Subcutaneous abdominal adipose tissue (tissue), 5 donors: ENCODE measurements around the gene ELF4.

ENCODE experiments used
- H3K27ac ChIP-seq: one replicate; pipeline ENCODE4 v1.7.0; 2013; ENCODE audit warnings: low read depth, mild to moderate bottlenecking, inconsistent platforms, low read length, moderate library complexity
- H3K27me3 ChIP-seq, 5 donors: one replicate each; pipeline ENCODE4 v1.7.0; 2013; ENCODE audit warnings: low read length in 5 of 5, inconsistent platforms in 1 of 5; ENCODE audit not compliant: control insufficient read depth in 5 of 5, insufficient read depth in 4 of 5
- H3K36me3 ChIP-seq, 5 donors: one replicate each; pipeline ENCODE4 v1.7.0; 2013; ENCODE audit warnings: low read length in 5 of 5; ENCODE audit not compliant: control insufficient read depth in 5 of 5, insufficient read depth in 5 of 5
- H3K4me1 ChIP-seq, 5 donors: one replicate each; pipeline ENCODE4 v1.7.0; 2013; ENCODE audit warnings: low read length in 5 of 5, mild to moderate bottlenecking in 3 of 5, moderate library complexity in 1 of 5; ENCODE audit not compliant: control insufficient read depth in 5 of 5, insufficient read depth in 5 of 5
- H3K4me3 ChIP-seq, 5 donors: one replicate each; pipeline ENCODE4 v1.7.0; 2013; ENCODE audit warnings: low read length in 5 of 5, low read depth in 1 of 5
- H3K9ac ChIP-seq, 5 donors: one replicate each; pipeline ENCODE4 v1.7.0; 2013; ENCODE audit warnings: low read length in 5 of 5, mild to moderate bottlenecking in 4 of 5, moderate library complexity in 3 of 5
- H3K9me3 ChIP-seq, 5 donors: one replicate each; pipeline ENCODE4 v1.7.0; 2013; ENCODE audit warnings: low read length in 5 of 5; ENCODE audit not compliant: control insufficient read depth in 5 of 5
- donor health status: healthy.
- donor health status: healthy.
- donor health status: healthy.
- donor health status: healthy.
- donor health status: healthy.

The ELF4 gene

DNA sequence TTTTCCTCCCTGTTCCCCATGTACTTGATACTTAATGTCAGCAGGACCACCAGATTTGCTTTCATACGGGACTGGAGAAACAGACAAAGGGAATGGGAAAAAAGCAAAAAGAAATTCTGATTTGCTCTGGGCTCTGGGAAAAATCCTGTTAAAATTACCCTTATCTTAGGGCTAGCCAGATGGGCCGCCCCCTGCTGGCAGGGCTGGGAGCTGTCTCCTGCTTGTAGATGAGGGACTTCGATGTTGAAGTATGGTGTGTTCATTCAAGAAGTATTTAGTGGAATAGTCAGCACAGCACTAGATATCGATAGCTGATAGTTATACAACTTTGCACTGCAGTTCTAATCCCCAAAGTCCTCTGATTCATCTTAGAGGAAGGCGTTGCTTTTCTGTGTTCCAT, 82.1 kb downstream of the ELF4 start:
- peaks cover 0 to 10% (median 2%) of the 10 kb centered on the region in 5 donors for H3K4me1 ChIP-seq
- H3K4me3 ChIP-seq: no peak overlapping the region
- no peak overlapping the region for H3K9ac ChIP-seq
- H3K9me3 ChIP-seq: no peaks in the 10 kb centered on the region
- peaks cover 6 to 51% (median 34%) of the 10 kb centered on the region in 5 donors for H3K36me3 ChIP-seq
- H3K27ac ChIP-seq: no peak overlapping the region
- H3K27me3 ChIP-seq: peaks cover 0 to 7% (median 2%) of the 10 kb centered on the region in 5 donors

DNA sequence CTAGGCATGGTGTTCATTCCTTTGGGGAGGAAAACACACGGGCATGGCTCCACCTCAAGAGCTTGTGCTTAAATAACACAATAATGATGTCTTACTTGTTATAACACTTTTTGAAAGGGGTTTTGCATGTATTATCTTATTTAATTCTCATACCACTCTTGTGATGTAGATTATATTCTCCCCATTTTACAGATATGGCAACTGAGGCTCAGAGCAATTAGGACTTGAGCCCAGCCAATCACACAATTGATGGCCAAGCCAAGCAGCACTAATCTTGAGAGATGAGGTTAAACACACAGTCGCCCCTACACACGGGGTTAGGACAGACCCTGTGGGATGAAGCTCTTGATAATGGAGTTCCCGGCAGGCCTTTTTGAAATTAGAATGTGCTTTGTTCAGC, 82.7 kb downstream of the ELF4 start:
- Histone ChIP-seq H3K27me3 (peaks cover 0 to 7% (median 2%) of the 10 kb centered on the region in 5 donors), H3K36me3 (peaks cover 6 to 51% (median 36%) of the 10 kb centered on the region in 5 donors), H3K9ac (no peak overlapping the region), H3K27ac (no peak overlapping the region), H3K4me3 (no peak overlapping the region), H3K4me1 (peaks cover 0 to 10% (median 2%) of the 10 kb centered on the region in 5 donors), H3K9me3 (no peaks in the 10 kb centered on the region)

- Histone ChIP-seq H3K27me3 (peaks cover 0 to 5% (median 2%) of the 10 kb centered on the region in 5 donors), H3K36me3 (peaks cover 6 to 46% (median 37%) of the 10 kb centered on the region in 5 donors), H3K9ac (no peak overlapping the region), H3K9me3 (no peaks in the 10 kb centered on the region), H3K4me3 (no peak overlapping the region), H3K27ac (no peak overlapping the region), H3K4me1 (peaks cover 0 to 20% (median 2%) of the 10 kb centered on the region in 5 donors)
These were observed 85.0 kb downstream of the ELF4 start for GRCh38 chrX:130025256-130025655.

DNA sequence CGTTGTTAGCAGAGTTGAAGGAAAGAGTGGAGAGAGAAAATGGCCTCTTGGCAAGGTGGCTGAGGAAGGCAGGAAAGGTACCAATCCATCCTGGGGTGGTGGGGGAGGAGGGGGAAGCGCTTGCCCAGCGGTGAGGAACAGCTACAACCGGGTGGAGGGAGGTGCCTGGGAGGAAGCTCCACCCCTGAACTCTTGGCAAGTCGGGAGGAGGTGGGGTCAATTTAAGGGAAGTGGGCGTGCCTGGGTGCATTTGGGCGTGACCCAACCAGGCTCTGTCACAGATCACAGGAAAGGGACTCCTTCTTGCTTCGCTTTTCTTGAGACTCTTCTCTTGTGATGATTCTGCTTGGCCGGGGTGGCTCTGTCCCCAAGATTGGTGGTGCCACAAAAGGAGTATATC, 86.2 kb downstream of the ELF4 start:
- H3K4me3 ChIP-seq: peak overlapping the region in 2 of 5 donors; percentile 13 to 17
- H3K9me3 ChIP-seq: no peaks in the 10 kb centered on the region
- H3K27me3 ChIP-seq: peaks cover 0 to 2% (median 2%) of the 10 kb centered on the region in 5 donors
- H3K27ac ChIP-seq: no peak overlapping the region
- H3K4me1 ChIP-seq: peaks cover 0 to 24% (median 2%) of the 10 kb centered on the region in 5 donors
- peaks cover 6 to 36% (median 32%) of the 10 kb centered on the region in 5 donors for H3K36me3 ChIP-seq
- no peak overlapping the region for H3K9ac ChIP-seq

- H3K4me1 ChIP-seq: peaks cover 0 to 34% (median 2%) of the 10 kb centered on the region in 5 donors
- peaks cover 0 to 2% (median 0%) of the 10 kb centered on the region in 5 donors for H3K27me3 ChIP-seq
- no peak overlapping the region for H3K4me3 ChIP-seq
- no peaks in the 10 kb centered on the region for H3K9me3 ChIP-seq
- H3K27ac ChIP-seq: no peak overlapping the region
- peak overlapping the region in 2 of 5 donors; percentile 14 to 22 for H3K9ac ChIP-seq
- peaks cover under 1 to 27% (median 22%) of the 10 kb centered on the region in 5 donors for H3K36me3 ChIP-seq
These were observed 89.5 kb downstream of the ELF4 start for GRCh38 chrX:130020661-130021324.

DNA sequence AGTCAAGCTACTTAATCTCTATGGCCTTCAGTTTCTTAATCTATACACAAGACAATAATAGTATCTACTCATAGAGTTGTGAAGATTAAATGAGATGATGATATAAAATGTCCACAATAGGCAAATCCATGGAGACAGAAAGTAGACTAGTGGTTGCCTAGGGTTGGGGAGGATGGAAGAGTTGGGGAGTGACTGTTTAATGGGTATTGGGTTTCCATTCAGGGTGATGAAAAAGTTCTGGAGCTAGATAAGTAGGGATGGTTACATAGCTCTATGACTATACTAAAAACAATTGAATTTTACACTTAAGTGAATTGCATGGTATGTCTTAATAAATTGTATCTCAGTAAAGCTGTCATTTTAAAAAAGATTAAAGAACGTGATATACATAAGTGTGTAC, 92.2 kb downstream of the ELF4 start:
- H3K9me3 ChIP-seq: no peaks in the 10 kb centered on the region
- no peak overlapping the region for H3K4me3 ChIP-seq
- H3K36me3 ChIP-seq: peaks cover 0 to 39% (median 37%) of the 10 kb centered on the region in 5 donors
- H3K9ac ChIP-seq: no peak overlapping the region
- H3K27me3 ChIP-seq: peaks cover 0 to 6% (median 2%) of the 10 kb centered on the region in 5 donors
- H3K4me1 ChIP-seq: peaks cover 0 to 25% (median 0%) of the 10 kb centered on the region in 5 donors
- no peak overlapping the region for H3K27ac ChIP-seq

- Histone ChIP-seq H3K27me3 (peaks cover 0 to 7% (median 5%) of the 10 kb centered on the region in 5 donors), H3K9ac (no peak overlapping the region), H3K36me3 (peaks cover 0 to 37% (median 35%) of the 10 kb centered on the region in 5 donors), H3K4me1 (peaks cover 0 to 14% (median 0%) of the 10 kb centered on the region in 5 donors), H3K27ac (no peak overlapping the region), H3K4me3 (no peak overlapping the region), H3K9me3 (no peaks in the 10 kb centered on the region)
These were observed 95.1 kb downstream of the ELF4 start for GRCh38 chrX:130015181-130015580.
